Astrocyte (in vitro differentiated cells and primary cell): ENCODE measurements around the gene KISS1R. TPM values are rescaled to one million over a fixed set of nuclear protein-coding genes. Genes with fewer than 3 reads are reported as not detected.

Experiments used
- DNase-seq: peaks from one replicate; pipeline ENCODE4 v3.0.0-alpha.2; 2010; ENCODE audit warnings: low read depth
- FAIRE-seq: peaks from 2 replicates; lab custom pipeline; 2011; peaks lifted over from hg19 to GRCh38; lab: Jason Lieb, UNC
- H2AFZ ChIP-seq: 2 replicates; pipeline ENCODE4 v1.6.0; 2012; ENCODE audit warnings: low read depth, low read length, inconsistent platforms
- H3K27ac ChIP-seq: 2 replicates; pipeline ENCODE4 v1.5.1; 2011; ENCODE audit warnings: low read depth, low read length, inconsistent platforms
- H3K27me3 ChIP-seq: 2 replicates; pipeline ENCODE4 v1.6.0; 2011; ENCODE audit warnings: low read length, inconsistent platforms; ENCODE audit not compliant: insufficient read depth
- H3K36me3 ChIP-seq: 2 replicates; pipeline ENCODE4 v1.5.1; 2011; ENCODE audit warnings: low read length, inconsistent platforms; ENCODE audit not compliant: insufficient read depth
- H3K4me1 ChIP-seq: 2 replicates; pipeline ENCODE4 v1.5.1; 2011; ENCODE audit warnings: low read length, inconsistent platforms; ENCODE audit not compliant: insufficient read depth
- H3K4me2 ChIP-seq: 2 replicates; pipeline ENCODE4 v1.6.0; 2012; ENCODE audit warnings: low read length, inconsistent platforms
- H3K4me3 ChIP-seq: 2 replicates; pipeline ENCODE4 v1.5.1; 2011; ENCODE audit warnings: low read depth, mild to moderate bottlenecking, low read length, inconsistent platforms; ENCODE audit not compliant: insufficient read depth
- H3K79me2 ChIP-seq: 2 replicates; pipeline ENCODE4 v1.6.0; 2012; ENCODE audit warnings: mild to moderate bottlenecking, low read length, inconsistent platforms; ENCODE audit not compliant: insufficient read depth
- H3K9ac ChIP-seq: 2 replicates; pipeline ENCODE4 v1.6.0; 2012; ENCODE audit warnings: mild to moderate bottlenecking, low read length, inconsistent platforms
- H3K9me3 ChIP-seq: 2 replicates; pipeline ENCODE4 v1.5.1; 2012; ENCODE audit warnings: low read depth, mild to moderate bottlenecking, low read length, inconsistent platforms; ENCODE audit not compliant: insufficient read depth
- H4K20me1 ChIP-seq: 2 replicates; pipeline ENCODE4 v1.6.0; 2012; ENCODE audit warnings: low read length, inconsistent platforms; ENCODE audit not compliant: insufficient read depth
- H3K27ac Mint-ChIP-seq: one replicate; pipeline ENCODE4 v1.8.0; 2021; ENCODE audit warnings: mild to moderate bottlenecking, mixed read lengths; ENCODE audit not compliant: unreplicated experiment
- H3K27me3 Mint-ChIP-seq: one replicate; pipeline ENCODE4 v1.8.0; 2021; ENCODE audit warnings: low read depth, mixed read lengths; ENCODE audit not compliant: unreplicated experiment
- H3K36me3 Mint-ChIP-seq: one replicate; pipeline ENCODE4 v1.8.0; 2021; ENCODE audit warnings: low read depth, mixed read lengths; ENCODE audit not compliant: unreplicated experiment
- H3K4me1 Mint-ChIP-seq: one replicate; pipeline ENCODE4 v1.8.0; 2021; ENCODE audit warnings: low read depth, mixed read lengths; ENCODE audit not compliant: unreplicated experiment
- H3K4me3 Mint-ChIP-seq: one replicate; pipeline ENCODE4 v1.8.0; 2021; ENCODE audit warnings: mild to moderate bottlenecking, moderate library complexity, mixed read lengths; ENCODE audit not compliant: unreplicated experiment
- H3K9me3 Mint-ChIP-seq: one replicate; pipeline ENCODE4 v1.8.0; 2021; ENCODE audit warnings: mild to moderate bottlenecking, mixed read lengths; ENCODE audit not compliant: unreplicated experiment
- EZH2 ChIP-seq: IDR thresholded peaks from 2 replicates; pipeline ENCODE4 v1.6.1; 2012; ENCODE audit warnings: mild to moderate bottlenecking, low read length, inconsistent platforms; ENCODE audit not compliant: insufficient read depth
- total RNA-seq: library from RNA; stranded (reverse); gene quantifications from 2 replicates; pipeline ENCODE4 v1.2.1, GENCODE V29; 2021
- TF ChIP-seq, protein P1 (sequence below): IDR thresholded peaks from 2 replicates; pipeline ENCODE4 v1.5.1; 2011; ENCODE audit warnings: low read depth, mild to moderate bottlenecking, inconsistent platforms, low read length, moderate library complexity; ENCODE audit not compliant: insufficient read depth

The KISS1R gene
- total RNA-seq, 1 donor from 2014 or later = not detected

DNA sequence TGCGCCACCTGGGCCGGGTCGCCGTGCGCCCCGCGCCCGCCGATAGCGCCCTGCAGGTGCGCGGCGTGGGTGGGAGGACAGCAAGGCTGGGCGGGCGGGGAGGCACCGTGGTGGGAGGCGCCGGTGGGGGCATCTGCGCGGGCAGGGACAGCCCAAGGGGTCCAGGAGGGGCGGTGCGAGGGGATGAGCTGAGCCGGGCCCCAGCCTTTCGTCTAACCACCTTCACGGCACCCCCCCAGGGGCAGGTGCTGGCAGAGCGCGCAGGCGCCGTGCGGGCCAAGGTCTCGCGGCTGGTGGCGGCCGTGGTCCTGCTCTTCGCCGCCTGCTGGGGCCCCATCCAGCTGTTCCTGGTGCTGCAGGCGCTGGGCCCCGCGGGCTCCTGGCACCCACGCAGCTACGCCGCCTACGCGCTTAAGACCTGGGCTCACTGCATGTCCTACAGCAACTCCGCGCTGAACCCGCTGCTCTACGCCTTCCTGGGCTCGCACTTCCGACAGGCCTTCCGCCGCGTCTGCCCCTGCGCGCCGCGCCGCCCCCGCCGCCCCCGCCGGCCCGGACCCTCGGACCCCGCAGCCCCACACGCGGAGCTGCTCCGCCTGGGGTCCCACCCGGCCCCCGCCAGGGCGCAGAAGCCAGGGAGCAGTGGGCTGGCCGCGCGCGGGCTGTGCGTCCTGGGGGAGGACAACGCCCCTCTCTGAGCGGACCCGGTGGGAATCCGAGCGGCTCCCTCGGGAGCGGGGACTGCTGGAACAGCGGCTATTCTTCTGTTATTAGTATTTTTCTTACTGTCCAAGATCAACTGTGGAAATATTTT lies 3.1 kb downstream of the KISS1R start:
- no peak overlapping the region for H3K4me3 ChIP-seq
- H3K4me1 ChIP-seq = peaks cover 11% of the 10 kb centered on the region
- no peak for DNase-seq
- Mint-ChIP-seq H3K27me3 (peaks cover 10% of the 10 kb centered on the region), H3K9me3 (peaks cover 2% of the 10 kb centered on the region), H3K4me3 (no peak overlapping the region), H3K36me3 (no peaks in the 10 kb centered on the region), H3K27ac (no peak overlapping the region), H3K4me1 (no peaks in the 10 kb centered on the region)
- peaks cover 29% of the 10 kb centered on the region for H3K27me3 ChIP-seq
- H4K20me1 ChIP-seq = no peaks in the 10 kb centered on the region
- H3K9me3 ChIP-seq = no peaks in the 10 kb centered on the region
- no peak overlapping the region for H3K9ac ChIP-seq
- H3K36me3 ChIP-seq = no peaks in the 10 kb centered on the region
- no peak overlapping the region for H3K27ac ChIP-seq
- H2AFZ ChIP-seq = no peak overlapping the region
- TF ChIP-seq, protein P1, sequence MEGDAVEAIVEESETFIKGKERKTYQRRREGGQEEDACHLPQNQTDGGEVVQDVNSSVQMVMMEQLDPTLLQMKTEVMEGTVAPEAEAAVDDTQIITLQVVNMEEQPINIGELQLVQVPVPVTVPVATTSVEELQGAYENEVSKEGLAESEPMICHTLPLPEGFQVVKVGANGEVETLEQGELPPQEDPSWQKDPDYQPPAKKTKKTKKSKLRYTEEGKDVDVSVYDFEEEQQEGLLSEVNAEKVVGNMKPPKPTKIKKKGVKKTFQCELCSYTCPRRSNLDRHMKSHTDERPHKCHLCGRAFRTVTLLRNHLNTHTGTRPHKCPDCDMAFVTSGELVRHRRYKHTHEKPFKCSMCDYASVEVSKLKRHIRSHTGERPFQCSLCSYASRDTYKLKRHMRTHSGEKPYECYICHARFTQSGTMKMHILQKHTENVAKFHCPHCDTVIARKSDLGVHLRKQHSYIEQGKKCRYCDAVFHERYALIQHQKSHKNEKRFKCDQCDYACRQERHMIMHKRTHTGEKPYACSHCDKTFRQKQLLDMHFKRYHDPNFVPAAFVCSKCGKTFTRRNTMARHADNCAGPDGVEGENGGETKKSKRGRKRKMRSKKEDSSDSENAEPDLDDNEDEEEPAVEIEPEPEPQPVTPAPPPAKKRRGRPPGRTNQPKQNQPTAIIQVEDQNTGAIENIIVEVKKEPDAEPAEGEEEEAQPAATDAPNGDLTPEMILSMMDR = no peak
- TF ChIP-seq EZH2 = peak; percentile 25
- FAIRE-seq = no peak
- H3K79me2 ChIP-seq = peaks cover 6% of the 10 kb centered on the region
- peak overlapping the region; percentile 30 for H3K4me2 ChIP-seq

DNA sequence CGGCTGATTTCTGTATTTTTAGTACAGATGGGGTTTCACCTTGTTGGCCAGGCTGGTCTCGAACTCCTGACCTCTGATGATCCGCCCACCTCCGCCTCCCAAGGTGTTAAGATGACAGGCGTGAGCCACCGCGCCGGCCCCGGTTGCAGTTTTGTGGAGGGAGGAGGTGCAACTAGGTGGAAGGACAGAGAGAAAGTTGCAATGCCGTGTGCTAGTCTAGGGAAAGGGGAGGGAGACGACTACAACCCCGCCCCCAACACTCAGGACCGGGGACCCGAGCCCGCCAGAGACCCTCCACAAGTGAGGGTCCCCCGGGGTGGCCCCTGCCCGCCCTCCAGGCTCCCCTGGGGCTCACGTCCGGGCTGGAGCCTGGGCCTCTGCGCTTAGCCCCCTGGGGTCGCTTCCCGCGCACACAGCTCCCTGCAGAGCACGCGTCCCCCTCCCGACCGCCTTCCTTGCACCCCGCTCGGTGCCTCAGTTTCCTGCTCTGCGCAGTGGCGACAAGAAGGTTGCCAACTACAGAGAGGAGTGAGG lies 7.5 kb downstream of the KISS1R start:
- H3K4me3 Mint-ChIP-seq = peak overlapping the region; percentile 81

More for the DNA sequence above, 7.5 kb downstream of the KISS1R start:
- H3K27ac Mint-ChIP-seq = peak overlapping the region; percentile 4
- peak overlapping the region; percentile 82 for H3K4me3 ChIP-seq
- H3K9ac ChIP-seq = peak overlapping the region; percentile 74
- H3K79me2 ChIP-seq = peaks cover 31% of the 10 kb centered on the region
- FAIRE-seq = no peak
- H3K9me3 ChIP-seq = no peaks in the 10 kb centered on the region
- TF ChIP-seq, protein P1 = no peak
- TF ChIP-seq EZH2 = no peak
- no peak overlapping the region for H3K27ac ChIP-seq
- peaks cover 15% of the 10 kb centered on the region for H3K27me3 ChIP-seq
- DNase-seq = no peak
- H2AFZ ChIP-seq = peak overlapping the region; percentile 43
- H3K36me3 Mint-ChIP-seq = no peaks in the 10 kb centered on the region
- H3K27me3 Mint-ChIP-seq = peaks cover 5% of the 10 kb centered on the region
- peaks cover 10% of the 10 kb centered on the region for H3K4me1 ChIP-seq
- H3K9me3 Mint-ChIP-seq = peaks cover 2% of the 10 kb centered on the region
- H3K36me3 ChIP-seq = no peaks in the 10 kb centered on the region
- peaks cover 11% of the 10 kb centered on the region for H4K20me1 ChIP-seq
- peaks cover 1% of the 10 kb centered on the region for H3K4me1 Mint-ChIP-seq
- H3K4me2 ChIP-seq = peak overlapping the region; percentile 93
